Hepatocyte (in vitro differentiated cells): ENCODE data around the gene KCNK18. TPM values are rescaled to one million over a fixed set of nuclear protein-coding genes. Genes with fewer than 3 reads are reported as not detected.

Experiments used
- DNase-seq: peaks from one replicate; pipeline ENCODE4 v3.0.0-alpha.2; 2016; ENCODE audit warnings: low spot score
- H2AFZ ChIP-seq: fragments of 200-600 bp; sonication (generic); 2 replicates; pipeline ENCODE4 v1.6.0; 2016; ENCODE audit warnings: antibody characterized with exemption, mild to moderate bottlenecking
- H3K27ac ChIP-seq: fragments of 200-600 bp; sonication (generic); 2 replicates; pipeline ENCODE4 v1.5.1; 2016; ENCODE audit warnings: mild to moderate bottlenecking
- H3K27me3 ChIP-seq: fragments of 200-600 bp; sonication (generic); 2 replicates; pipeline ENCODE4 v1.6.1; 2016
- H3K36me3 ChIP-seq: fragments of 200-600 bp; sonication (generic); replicated peaks from 2 replicates; pipeline ENCODE4 v1.5.1; 2016; ENCODE audit warnings: low read depth; ENCODE audit not compliant: insufficient read depth
- H3K4me1 ChIP-seq: fragments of 200-600 bp; sonication (generic); 2 replicates; pipeline ENCODE4 v1.5.1; 2016; ENCODE audit warnings: mild to moderate bottlenecking, moderate library complexity; ENCODE audit not compliant: insufficient read depth
- H3K4me2 ChIP-seq: fragments of 200-600 bp; sonication (generic); 2 replicates; pipeline ENCODE4 v1.6.0; 2016
- H3K4me3 ChIP-seq: fragments of 200-600 bp; sonication (generic); 2 replicates; pipeline ENCODE4 v1.5.1; 2016; ENCODE audit warnings: mild to moderate bottlenecking
- H3K79me2 ChIP-seq: fragments of 200-600 bp; sonication (generic); 2 replicates; pipeline ENCODE4 v1.6.0; 2017; ENCODE audit warnings: mild to moderate bottlenecking
- H3K9me2 ChIP-seq: fragments of 200-600 bp; sonication (generic); replicated peaks from 2 replicates; pipeline ENCODE4 v1.6.0; 2017; ENCODE audit warnings: mild to moderate bottlenecking; ENCODE audit not compliant: insufficient read depth
- H3K9me3 ChIP-seq: fragments of 200-600 bp; sonication (generic); 2 replicates; pipeline ENCODE4 v1.5.1; 2016; ENCODE audit warnings: low read depth, mild to moderate bottlenecking
- H4K20me1 ChIP-seq: fragments of 200-600 bp; sonication (generic); 2 replicates; pipeline ENCODE4 v1.6.0; 2016; ENCODE audit warnings: mild to moderate bottlenecking; ENCODE audit not compliant: insufficient read depth, poor library complexity, severe bottlenecking
- EZH2 ChIP-seq: fragments of 200-600 bp; sonication (generic); IDR thresholded peaks from 2 replicates; pipeline ENCODE4 v1.6.1; 2016; ENCODE audit warnings: antibody characterized with exemption, mild to moderate bottlenecking, borderline replicate concordance
- EZH2phosphoT487 ChIP-seq: fragments of 200-600 bp; sonication (generic); IDR thresholded peaks from one replicate; pipeline ENCODE4 v1.6.1; 2018; ENCODE audit warnings: antibody characterized with exemption, mild to moderate bottlenecking, low read depth, moderate library complexity; ENCODE audit not compliant: unreplicated experiment, severe bottlenecking
- WGBS: methylation state at CpG from one replicate; pipeline ENCODE4 v1.1.6; 2016; ENCODE audit warnings: low lambda C conversion rate; ENCODE audit errors: missing lambda C conversion rate; 5-methylcytosine and 5-hydroxymethylcytosine counted together
- polyA plus RNA-seq: library from polyadenylated mRNA; unstranded; fragments of >200 nt; fragmentation: Nextera tagmentation; extraction: Ambion mirVana; gene quantifications from 2 replicates; pipeline ENCODE4 v1.2.1, GENCODE V29; 2016
- total RNA-seq: library from RNA; depleted of rRNA; stranded (reverse); fragments of >200 nt; gene quantifications from 2 replicates; pipeline ENCODE4 v1.2.3, GENCODE V29; 2014
- TF ChIP-seq, protein P1 (sequence below): fragments of 200-600 bp; sonication (generic); IDR thresholded peaks from 2 replicates; pipeline ENCODE4 v1.5.1; 2016; ENCODE audit warnings: antibody characterized with exemption, mild to moderate bottlenecking; ENCODE audit not compliant: poor library complexity

Gene KCNK18
- not detected in 2 replicates for total RNA-seq
- not detected in 2 replicates for polyA plus RNA-seq

GRCh38 chr10:117197189-117197588, at the start of gene KCNK18:
TSS of gene KCNK18 (plus strand) at chr10:117197489. CDS start at chr10:117197489, 0 bp downstream.
- Histone ChIP-seq H3K36me3 (no peaks in the 10 kb centered on the region), H3K79me2 (no peaks in the 10 kb centered on the region), H3K9me2 (no peaks in the 10 kb centered on the region), H2AFZ (no peak within 1 kb of the TSS), H4K20me1 (no peaks in the 10 kb centered on the region), H3K27me3 (peaks cover 4% of the 10 kb centered on the region), H3K4me3 (no peak within 1 kb of the TSS), H3K9me3 (no peaks in the 10 kb centered on the region), H3K4me1 (no peaks in the 10 kb centered on the region), H3K4me2 (no peak within 1 kb of the TSS), H3K27ac (no peak within 1 kb of the TSS)
- WGBS: 88% methylated on average over 12 of the region's 12 CpGs
- no peak for DNase-seq
- TF ChIP-seq EZH2 (no peak), EZH2phosphoT487 (no peak)
- TF ChIP-seq, protein P1, sequence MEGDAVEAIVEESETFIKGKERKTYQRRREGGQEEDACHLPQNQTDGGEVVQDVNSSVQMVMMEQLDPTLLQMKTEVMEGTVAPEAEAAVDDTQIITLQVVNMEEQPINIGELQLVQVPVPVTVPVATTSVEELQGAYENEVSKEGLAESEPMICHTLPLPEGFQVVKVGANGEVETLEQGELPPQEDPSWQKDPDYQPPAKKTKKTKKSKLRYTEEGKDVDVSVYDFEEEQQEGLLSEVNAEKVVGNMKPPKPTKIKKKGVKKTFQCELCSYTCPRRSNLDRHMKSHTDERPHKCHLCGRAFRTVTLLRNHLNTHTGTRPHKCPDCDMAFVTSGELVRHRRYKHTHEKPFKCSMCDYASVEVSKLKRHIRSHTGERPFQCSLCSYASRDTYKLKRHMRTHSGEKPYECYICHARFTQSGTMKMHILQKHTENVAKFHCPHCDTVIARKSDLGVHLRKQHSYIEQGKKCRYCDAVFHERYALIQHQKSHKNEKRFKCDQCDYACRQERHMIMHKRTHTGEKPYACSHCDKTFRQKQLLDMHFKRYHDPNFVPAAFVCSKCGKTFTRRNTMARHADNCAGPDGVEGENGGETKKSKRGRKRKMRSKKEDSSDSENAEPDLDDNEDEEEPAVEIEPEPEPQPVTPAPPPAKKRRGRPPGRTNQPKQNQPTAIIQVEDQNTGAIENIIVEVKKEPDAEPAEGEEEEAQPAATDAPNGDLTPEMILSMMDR: no peak

GRCh38 chr10:117148284-117148683, 49.0 kb upstream of the KCNK18 start:
- no peak for DNase-seq
- no peaks in the 10 kb centered on the region for H3K4me1 ChIP-seq
- H3K4me2 ChIP-seq: no peak overlapping the region
- no peak for TF ChIP-seq EZH2phosphoT487
- TF ChIP-seq, protein P1: no peak
- TF ChIP-seq EZH2: no peak
- 67% methylated on average over 3 of the region's 3 CpGs for whole genome bisulfite sequencing
- no peaks in the 10 kb centered on the region for H4K20me1 ChIP-seq
- H2AFZ ChIP-seq: no peak overlapping the region
- H3K79me2 ChIP-seq: no peaks in the 10 kb centered on the region
- H3K9me2 ChIP-seq: no peaks in the 10 kb centered on the region
- peaks cover 80% of the 10 kb centered on the region for H3K27me3 ChIP-seq
- no peak overlapping the region for H3K4me3 ChIP-seq
- H3K27ac ChIP-seq: no peak overlapping the region
- H3K9me3 ChIP-seq: peaks cover 6% of the 10 kb centered on the region
- H3K36me3 ChIP-seq: no peaks in the 10 kb centered on the region

GRCh38 chr10:117152668-117153067, 44.6 kb upstream of the KCNK18 start:
- Histone ChIP-seq H3K79me2 (no peaks in the 10 kb centered on the region), H2AFZ (no peak overlapping the region), H3K36me3 (no peaks in the 10 kb centered on the region), H3K27ac (no peak overlapping the region), H3K4me3 (no peak overlapping the region), H3K4me1 (no peaks in the 10 kb centered on the region), H3K4me2 (no peak overlapping the region), H3K9me2 (no peaks in the 10 kb centered on the region), H4K20me1 (no peaks in the 10 kb centered on the region), H3K27me3 (peaks cover 81% of the 10 kb centered on the region), H3K9me3 (no peaks in the 10 kb centered on the region)
- no peak for DNase-seq
- TF ChIP-seq EZH2 (no peak), EZH2phosphoT487 (no peak)
- TF ChIP-seq, protein P1: no peak
- 48% methylated on average over 3 of the region's 3 CpGs for WGBS

DNA sequence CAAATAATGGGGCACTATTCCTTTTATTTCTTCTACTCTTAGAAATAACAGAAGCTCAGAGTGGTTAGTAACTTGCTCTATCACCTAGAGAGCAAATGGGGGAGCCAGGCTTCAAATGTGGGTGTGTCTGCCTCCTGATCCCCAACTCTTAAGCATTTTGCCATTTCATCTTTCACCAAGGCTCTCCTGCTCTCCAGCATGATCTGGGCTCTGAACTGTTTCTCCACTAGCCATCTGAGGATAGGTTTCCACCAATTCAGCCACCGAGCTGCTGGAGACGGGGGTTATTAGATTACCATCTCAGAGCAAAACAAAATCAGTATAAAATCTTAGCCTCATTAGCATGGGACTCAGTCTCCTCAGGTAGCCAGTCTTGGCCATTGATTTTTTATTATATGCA, 39.0 kb upstream of the KCNK18 start:
- no peaks in the 10 kb centered on the region for H3K9me3 ChIP-seq
- no peak for DNase-seq
- WGBS: 20% methylated on average over 2 of the region's 2 CpGs
- peaks cover 99% of the 10 kb centered on the region for H3K27me3 ChIP-seq
- no peak overlapping the region for H3K27ac ChIP-seq
- H3K79me2 ChIP-seq: no peaks in the 10 kb centered on the region
- TF ChIP-seq EZH2: no peak
- TF ChIP-seq EZH2phosphoT487: no peak
- TF ChIP-seq, protein P1: no peak
- peaks cover 9% of the 10 kb centered on the region for H3K4me1 ChIP-seq
- no peaks in the 10 kb centered on the region for H3K36me3 ChIP-seq
- no peak overlapping the region for H3K4me2 ChIP-seq
- H4K20me1 ChIP-seq: no peaks in the 10 kb centered on the region
- H3K4me3 ChIP-seq: no peak overlapping the region
- no peak overlapping the region for H2AFZ ChIP-seq
- H3K9me2 ChIP-seq: no peaks in the 10 kb centered on the region
